Activated B cell treated with CpG ODN at 0.5 μM for 24 hours (primary cell): ENCODE measurements around the gene CACNA1I. TPM values are rescaled to one million over a fixed set of nuclear protein-coding genes. Genes with fewer than 3 reads are reported as not detected.

Source experiments
- ATAC-seq: fragments of 200-7000 bp; cut with Tn5 transposase; one replicate; pipeline ENCODE4 v1.10.0; 2021; ENCODE audit warnings: low read depth, mild to moderate bottlenecking, moderate library complexity
- CTCF ChIA-PET: fragments of 350-600 bp; sonication (Branson Sonifier 250); formaldehyde crosslinking; loops from one replicate; lab custom pipeline; 2021; ENCODE audit warnings: antibody characterized with exemption; lab: Charles Lee
- POLR2A ChIA-PET: fragments of 350-600 bp; sonication (Branson Sonifier 250); formaldehyde crosslinking; loops from one replicate; lab custom pipeline; 2021; ENCODE audit warnings: antibody characterized with exemption; lab: Charles Lee
- DNase-seq: peaks from one replicate; pipeline ENCODE4 v3.0.0; 2022
- H3K27ac Mint-ChIP-seq: one replicate; pipeline ENCODE4 v1.8.0; 2020; ENCODE audit warnings: mixed read lengths
- H3K27me3 Mint-ChIP-seq: one replicate; pipeline ENCODE4 v1.8.0; 2021; ENCODE audit warnings: mixed read lengths
- H3K36me3 Mint-ChIP-seq: one replicate; pipeline ENCODE4 v1.8.0; 2021; ENCODE audit warnings: low read depth, mixed read lengths
- H3K4me1 Mint-ChIP-seq: one replicate; pipeline ENCODE4 v1.8.0; 2021; ENCODE audit warnings: mixed read lengths
- H3K4me3 Mint-ChIP-seq: one replicate; pipeline ENCODE4 v1.8.0; 2020; ENCODE audit warnings: mild to moderate bottlenecking, mixed read lengths
- H3K9me3 Mint-ChIP-seq: one replicate; pipeline ENCODE4 v1.8.0; 2020; ENCODE audit warnings: mixed read lengths
- CTCF ChIP-seq: fragments of 200-600 bp; IDR thresholded peaks from one replicate; pipeline ENCODE4 v1.8.0; 2022; ENCODE audit warnings: antibody characterized with exemption, mild to moderate bottlenecking
- intact Hi-C: fragments of 100-400 bp; cut with micrococcal nuclease; formaldehyde crosslinking; loops from one replicate; pipeline ENCODE4 v1.15.1; 2024
- total RNA-seq: library from RNA; stranded (reverse); gene quantifications from 2 replicates; pipeline ENCODE4 v1.2.3, GENCODE V29; 2022

The CACNA1I gene
- total RNA-seq, 1 donor from 2014 or later = not detected

- CTCF ChIA-PET = no interaction called here
- H3K27ac Mint-ChIP-seq = no peak overlapping the region
- intact Hi-C loops = no loop called here
- H3K36me3 Mint-ChIP-seq = no peaks in the 10 kb centered on the region
- H3K9me3 Mint-ChIP-seq = no peaks in the 10 kb centered on the region
- H3K4me1 Mint-ChIP-seq = no peaks in the 10 kb centered on the region
- H3K27me3 Mint-ChIP-seq = peaks cover 5% of the 10 kb centered on the region
- TF ChIP-seq CTCF = no peak
- POLR2A ChIA-PET = no interaction called here
- DNase-seq (no peak), ATAC-seq (no peak)
- H3K4me3 Mint-ChIP-seq = no peak overlapping the region
Observed at GRCh38 chr22:39725351-39726035, 154.9 kb downstream of the CACNA1I start.

DNA sequence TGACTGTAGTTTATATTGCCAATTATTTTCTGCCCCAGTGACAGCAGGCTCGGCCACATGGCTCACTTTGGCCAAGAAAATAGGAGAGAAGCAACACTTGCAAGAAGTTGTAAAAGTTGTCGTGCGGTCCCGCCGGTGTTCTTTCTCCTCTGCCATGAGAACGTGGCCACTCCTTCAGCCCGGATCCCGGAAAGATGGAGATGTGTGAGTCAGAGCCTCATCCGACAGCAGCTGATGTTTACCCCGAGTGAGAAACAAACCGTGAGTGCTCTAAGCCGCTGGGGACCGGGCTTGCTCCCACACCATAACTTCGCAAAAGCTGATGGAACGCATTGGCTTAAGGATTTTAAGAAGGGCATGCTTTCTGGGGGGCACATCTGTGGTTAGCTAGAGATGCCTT is 157.0 kb downstream of the CACNA1I start:
- H3K4me3 Mint-ChIP-seq = no peak overlapping the region
- H3K36me3 Mint-ChIP-seq = no peaks in the 10 kb centered on the region
- H3K27me3 Mint-ChIP-seq = peaks cover 2% of the 10 kb centered on the region
- ChIA-PET CTCF (no interaction called here), POLR2A (no interaction called here)
- H3K9me3 Mint-ChIP-seq = no peaks in the 10 kb centered on the region
- H3K27ac Mint-ChIP-seq = no peak overlapping the region
- DNase-seq = no peak
- TF ChIP-seq CTCF = no peak
- intact Hi-C loops = no loop called here
- ATAC-seq = no peak
- no peaks in the 10 kb centered on the region for H3K4me1 Mint-ChIP-seq

- H3K4me1 Mint-ChIP-seq = no peaks in the 10 kb centered on the region
- no peak for TF ChIP-seq CTCF
- DNase-seq = no peak
- CTCF ChIA-PET = no interaction called here
- no peaks in the 10 kb centered on the region for H3K36me3 Mint-ChIP-seq
- H3K27ac Mint-ChIP-seq = no peak overlapping the region
- intact Hi-C loops = no loop called here
- ATAC-seq = no peak
- no peak overlapping the region for H3K4me3 Mint-ChIP-seq
- H3K9me3 Mint-ChIP-seq = no peaks in the 10 kb centered on the region
- peaks cover 5% of the 10 kb centered on the region for H3K27me3 Mint-ChIP-seq
- POLR2A ChIA-PET = no interaction called here
Observed at GRCh38 chr22:39728236-39728860, 157.8 kb downstream of the CACNA1I start.

GRCh38 chr22:39729141-39729934 is 158.8 kb downstream of the CACNA1I start:
- Mint-ChIP-seq H3K27me3 (peaks cover 5% of the 10 kb centered on the region), H3K27ac (no peak overlapping the region), H3K4me3 (no peak overlapping the region), H3K4me1 (no peaks in the 10 kb centered on the region), H3K9me3 (no peaks in the 10 kb centered on the region), H3K36me3 (no peaks in the 10 kb centered on the region)
- no peak for ATAC-seq
- intact Hi-C loops = no loop called here
- DNase-seq = no peak
- POLR2A ChIA-PET = no interaction called here
- TF ChIP-seq CTCF = no peak
- CTCF ChIA-PET = no interaction called here

GRCh38 chr22:39731481-39731880 is 160.9 kb downstream of the CACNA1I start:
- POLR2A ChIA-PET = no interaction called here
- DNase-seq = no peak
- no peak for ATAC-seq
- Mint-ChIP-seq H3K4me1 (no peaks in the 10 kb centered on the region), H3K27me3 (peaks cover 11% of the 10 kb centered on the region), H3K36me3 (no peaks in the 10 kb centered on the region), H3K27ac (no peak overlapping the region), H3K4me3 (no peak overlapping the region), H3K9me3 (no peaks in the 10 kb centered on the region)
- TF ChIP-seq CTCF = no peak
- intact Hi-C loops = no loop called here
- CTCF ChIA-PET = no interaction called here
